ENCODE data around the gene TAF5.
"Not testable (repeated sequence)": the region's sequence is repeated elsewhere in the genome, so short reads cannot be mapped to it uniquely, and the experiment has no call there.

The TAF5 gene

GRCh38 chr10:103367782-103368518 is at the start of gene TAF5:
Gene TAF5 (plus strand): TSS chr10:103367976. CDS start chr10:103367990, 14 bp downstream.
- DNase-seq (ENCODE audit: low read depth in 3 of 3, low spot score in 1 of 3), result peak; percentile 69 to 77 (median 70)

- no peak for DNase-seq (ENCODE audit: low read depth in 3 of 3, low spot score in 1 of 3)
These were observed 39.9 kb upstream of the TAF5 start for GRCh38 chr10:103327906-103328305.

- no peak for DNase-seq (ENCODE audit: low read depth in 3 of 3, low spot score in 1 of 3)
These were observed 33.7 kb upstream of the TAF5 start for GRCh38 chr10:103333934-103334520.

- DNase-seq (ENCODE audit: low read depth in 3 of 3, low spot score in 1 of 3), result no peak
These were observed 33.2 kb upstream of the TAF5 start for GRCh38 chr10:103334567-103334966.

- DNase-seq (ENCODE audit: low read depth in 3 of 3, low spot score in 1 of 3), result no peak
These were observed 31.4 kb upstream of the TAF5 start for GRCh38 chr10:103336370-103336769.

- DNase-seq (ENCODE audit: low read depth in 3 of 3, low spot score in 1 of 3), result no peak
These were observed 17.6 kb upstream of the TAF5 start for GRCh38 chr10:103350175-103350516.

- peak; percentile 10 to 57 (median 32) for DNase-seq (ENCODE audit: low read depth in 3 of 3, low spot score in 1 of 3)
These were observed 17.1 kb upstream of the TAF5 start, which contains the start of gene PCGF6 for GRCh38 chr10:103350517-103351260. Gene PCGF6 (minus strand): TSS chr10:103351140. CDS start chr10:103351066, 74 bp downstream.

- DNase-seq (ENCODE audit: low read depth in 3 of 3, low spot score in 1 of 3), result no peak
These were observed 14.5 kb upstream of the TAF5 start for GRCh38 chr10:103353281-103353680.

GRCh38 chr10:103354567-103354966 is 13.2 kb upstream of the TAF5 start:
- not testable (repeated sequence) for DNase-seq (ENCODE audit: low read depth in 3 of 3, low spot score in 1 of 3)

GRCh38 chr10:103355906-103356599 is 11.7 kb upstream of the TAF5 start:
- no peak for DNase-seq (ENCODE audit: low read depth in 3 of 3, low spot score in 1 of 3)

GRCh38 chr10:103359493-103359892 is 8.3 kb upstream of the TAF5 start:
- DNase-seq (ENCODE audit: low read depth in 3 of 3, low spot score in 1 of 3), result not testable (repeated sequence)

- not testable (repeated sequence) for DNase-seq (ENCODE audit: low read depth in 3 of 3, low spot score in 1 of 3)
These were observed 7.0 kb upstream of the TAF5 start for GRCh38 chr10:103360791-103361190.

- DNase-seq (ENCODE audit: low read depth in 3 of 3, low spot score in 1 of 3), result no peak
These were observed 396 bp upstream of the TAF5 start for GRCh38 chr10:103367379-103367781.

- DNase-seq (ENCODE audit: low read depth in 3 of 3, low spot score in 1 of 3), result no peak
These were observed 5.8 kb downstream of the TAF5 start for GRCh38 chr10:103373544-103373943.

- no peak for DNase-seq (ENCODE audit: low read depth in 3 of 3, low spot score in 1 of 3)
These were observed 6.5 kb downstream of the TAF5 start for GRCh38 chr10:103374263-103374662.

GRCh38 chr10:103382769-103383168 is 15.0 kb downstream of the TAF5 start:
- no peak for DNase-seq (ENCODE audit: low read depth in 3 of 3, low spot score in 1 of 3)

GRCh38 chr10:103394180-103394579 is 26.4 kb downstream of the TAF5 start:
- no peak for DNase-seq (ENCODE audit: low read depth in 3 of 3, low spot score in 1 of 3)

- DNase-seq (ENCODE audit: low read depth in 3 of 3, low spot score in 1 of 3), result no peak
These were observed 27.9 kb downstream of the TAF5 start for GRCh38 chr10:103395754-103396066.

GRCh38 chr10:103396067-103396788 is 28.5 kb downstream of the TAF5 start, which contains the start of the genes ATP5MK and PDCD11:
Gene ATP5MK (minus strand): TSS chr10:103396475. CDS start chr10:103392457, 4,018 bp downstream.
Gene PDCD11 (plus strand): TSS chr10:103396626. CDS start chr10:103398427, 1,801 bp downstream.
- DNase-seq (ENCODE audit: low read depth in 3 of 3, low spot score in 1 of 3), result peak; percentile 82 to 84 (median 83)

GRCh38 chr10:103396789-103397087 is 29.0 kb downstream of the TAF5 start:
- no peak for DNase-seq (ENCODE audit: low read depth in 3 of 3, low spot score in 1 of 3)
